MCF 10A (cell line): ENCODE measurements around the gene ZBTB7B. TPM values are rescaled to one million over a fixed set of nuclear protein-coding genes. Genes with fewer than 3 reads are reported as not detected.

ENCODE experiments used
- BruUV-seq: library from RNA; stranded (reverse); fragments of 400-500 nt; replicated peaks from 2 replicates; lab custom pipeline; 2021; lab: Mats Ljungman, UMichigan
- CTCF ChIA-PET: fragments of 300-600 bp; sonication (Branson Sonifier 250); formaldehyde crosslinking; extraction: SDS; loops from one replicate; lab custom pipeline; 2021; ENCODE audit warnings: antibody characterized with exemption, inconsistent platforms; lab: Yijun Ruan, JAX
- POLR2A ChIA-PET: fragments of 300-600, 350-650 bp; sonication (Branson Sonifier 250); formaldehyde crosslinking; extraction: SDS; loops from one replicate; lab custom pipeline; 2020; ENCODE audit warnings: antibody characterized with exemption, inconsistent platforms; lab: Yijun Ruan, JAX
- DNase-seq: peaks from one replicate; pipeline ENCODE4 v3.0.0-alpha.2; 2018; ENCODE audit not compliant: unreplicated experiment
- H3K27ac Mint-ChIP-seq: one replicate; pipeline ENCODE4 v1.8.0; 2022; ENCODE audit warnings: mild to moderate bottlenecking, low read depth, mixed read lengths; ENCODE audit not compliant: unreplicated experiment
- H3K27me3 Mint-ChIP-seq: one replicate; pipeline ENCODE4 v1.8.0; 2022; ENCODE audit warnings: mixed read lengths; ENCODE audit not compliant: insufficient read depth, unreplicated experiment
- H3K36me3 Mint-ChIP-seq: one replicate; pipeline ENCODE4 v1.8.0; 2022; ENCODE audit warnings: mild to moderate bottlenecking, moderate library complexity, mixed read lengths; ENCODE audit not compliant: insufficient read depth, unreplicated experiment
- H3K4me1 Mint-ChIP-seq: one replicate; pipeline ENCODE4 v1.8.0; 2022; ENCODE audit warnings: mixed read lengths; ENCODE audit not compliant: insufficient read depth, unreplicated experiment
- H3K4me3 Mint-ChIP-seq: one replicate; pipeline ENCODE4 v1.8.0; 2022; ENCODE audit warnings: mild to moderate bottlenecking, moderate library complexity, mixed read lengths; ENCODE audit not compliant: unreplicated experiment
- H3K9me3 Mint-ChIP-seq: one replicate; pipeline ENCODE4 v1.8.0; 2022; ENCODE audit warnings: mixed read lengths; ENCODE audit not compliant: unreplicated experiment
- CTCF ChIP-seq: fragments of 200-600 bp; IDR thresholded peaks from one replicate; pipeline ENCODE4 v1.8.0; 2022; ENCODE audit warnings: antibody characterized with exemption, mild to moderate bottlenecking; ENCODE audit not compliant: unreplicated experiment
- intact Hi-C: fragments of 100-400 bp; cut with micrococcal nuclease; formaldehyde crosslinking; loops from 2 replicates; pipeline ENCODE4 v1.14.1; 2022
- total RNA-seq: library from RNA; stranded (reverse); gene quantifications from 2 replicates; pipeline ENCODE4 v1.2.3, GENCODE V29; 2022

Gene ZBTB7B
- total RNA-seq, 1 experiment from 2014 or later: 175 TPM

GRCh38 chr1:155032886-155033285 lies 30.3 kb downstream of the ZBTB7B start:
- Mint-ChIP-seq H3K4me3 (no peak overlapping the region), H3K27me3 (no peaks in the 10 kb centered on the region), H3K4me1 (peaks cover 15% of the 10 kb centered on the region), H3K27ac (no peak overlapping the region), H3K36me3 (no peaks in the 10 kb centered on the region), H3K9me3 (no peaks in the 10 kb centered on the region)
- intact Hi-C loops: no loop called here
- no peak for DNase-seq
- TF ChIP-seq CTCF: no peak
- no TSS peak for BruUV-seq
- ChIA-PET CTCF (interaction anchor here (0.6 to 1.1 kb wide), 4 partner anchors 11 to 16 kb away, joined by 3 to 5 read pairs (median 4); no protein-coding TSS in a partner anchor), POLR2A (interaction anchor here (9.7 kb wide), 1 partner anchor 14 kb away, joined by 275 read pairs; no protein-coding TSS in a partner anchor)

GRCh38 chr1:155033524-155033923 lies 30.9 kb downstream of the ZBTB7B start, which contains the start of the genes DCST1 and DCST2:
Gene DCST1, plus strand, starts transcription at chr1:155033824. Its CDS starts 213 bp downstream, at chr1:155034037.
Gene DCST2, minus strand, starts transcription at chr1:155033781. Its CDS starts 80 bp downstream, at chr1:155033701.
- Mint-ChIP-seq H3K27me3 (no peaks in the 10 kb centered on the region), H3K9me3 (no peaks in the 10 kb centered on the region), H3K27ac (no peak within 1 kb of the TSS), H3K4me1 (peaks cover 21% of the 10 kb centered on the region), H3K4me3 (no peak within 1 kb of the TSS), H3K36me3 (no peaks in the 10 kb centered on the region)
- no peak for TF ChIP-seq CTCF
- ChIA-PET POLR2A (interaction anchor here (1.2 to 9.7 kb wide), 2 partner anchors 14 to 30 kb away, joined by 4 to 275 read pairs; no protein-coding TSS in a partner anchor), CTCF (interaction anchor here (0.6 to 2.5 kb wide), 5 partner anchors 12 to 16 kb away, joined by 3 to 12 read pairs (median 3); no protein-coding TSS in a partner anchor)
- no TSS peak for BruUV-seq
- intact Hi-C loops: no loop called here
- DNase-seq: no peak

- Mint-ChIP-seq H3K9me3 (no peaks in the 10 kb centered on the region), H3K27me3 (no peaks in the 10 kb centered on the region), H3K27ac (no peak overlapping the region), H3K36me3 (no peaks in the 10 kb centered on the region), H3K4me1 (peaks cover 32% of the 10 kb centered on the region), H3K4me3 (no peak overlapping the region)
- POLR2A ChIA-PET: interaction anchor here (1.2 to 9.7 kb wide), 2 partner anchors 15 to 31 kb away, joined by 4 to 275 read pairs; no protein-coding TSS in a partner anchor
- no peak for TF ChIP-seq CTCF
- intact Hi-C loops: no loop called here
- no TSS peak for BruUV-seq
- DNase-seq: no peak
- CTCF ChIA-PET: interaction anchor here (0.6 to 2.5 kb wide), 8 partner anchors 11 to 81 kb away, joined by 3 to 12 read pairs (median 3); no protein-coding TSS in a partner anchor
Observed at GRCh38 chr1:155034318-155035208, 32.0 kb downstream of the ZBTB7B start.

GRCh38 chr1:155035936-155036335 lies 33.3 kb downstream of the ZBTB7B start:
- peaks cover 33% of the 10 kb centered on the region for H3K4me1 Mint-ChIP-seq
- intact Hi-C loops: no loop called here
- no TSS peak for BruUV-seq
- H3K4me3 Mint-ChIP-seq: no peak overlapping the region
- no peak for TF ChIP-seq CTCF
- H3K27me3 Mint-ChIP-seq: no peaks in the 10 kb centered on the region
- H3K36me3 Mint-ChIP-seq: no peaks in the 10 kb centered on the region
- POLR2A ChIA-PET: interaction anchor here (0.7 to 9.7 kb wide), 3 partner anchors 17 to 65 kb away, joined by 3 to 275 read pairs (median 5); partner anchors contain the start of gene SHC1
- no peaks in the 10 kb centered on the region for H3K9me3 Mint-ChIP-seq
- CTCF ChIA-PET: interaction anchor here (2.5 to 23.3 kb wide), 2 partner anchors 9 to 19 kb away, joined by 12 to 390 read pairs; no protein-coding TSS in a partner anchor
- DNase-seq: no peak
- H3K27ac Mint-ChIP-seq: no peak overlapping the region
